ENCODE results near the gene TM4SF4. TPM values are rescaled to one million over a fixed set of nuclear protein-coding genes. Genes with fewer than 3 reads are reported as not detected.
A peak's percentile ranks its signal among the peaks of the same experiment; 100 is the strongest.

TM4SF4 gene
- total and polyA plus RNA-seq, 8 donors, result 18.9 to 411 (median 45.8) TPM

GRCh38 chr3:149528340-149528650 is 53.8 kb downstream of the TM4SF4 start:
- Histone ChIP-seq H3K27ac (peak overlapping the region in 2 of 4 donors; percentile 39 to 44), H3K27me3 (no peaks in the 10 kb centered on the region), H3K4me3 (no peak overlapping the region), H3K4me1 (peaks cover 0 to 3% (median 0%) of the 10 kb centered on the region in 3 donors), H3K9me3 (no peaks in the 10 kb centered on the region), H3K36me3 (peaks cover 0 to 12% (median 0%) of the 10 kb centered on the region in 3 donors)
- DNase-seq, result no peak
- intact Hi-C loops (cut with DNase I), result loop anchor here in 1 of 3 donors (10.0 kb wide), 1 partner anchor 127 kb away; the partner anchor contains the start of gene WWTR1
- ATAC-seq, result no peak
- 60 to 63% methylated on average over 4 of the region's 4 CpGs for WGBS, 2 donors
- no peak for FAIRE-seq
- TF ChIP-seq CTCF (IDR thresholded peaks at IDR 0.05), result no peak

DNA sequence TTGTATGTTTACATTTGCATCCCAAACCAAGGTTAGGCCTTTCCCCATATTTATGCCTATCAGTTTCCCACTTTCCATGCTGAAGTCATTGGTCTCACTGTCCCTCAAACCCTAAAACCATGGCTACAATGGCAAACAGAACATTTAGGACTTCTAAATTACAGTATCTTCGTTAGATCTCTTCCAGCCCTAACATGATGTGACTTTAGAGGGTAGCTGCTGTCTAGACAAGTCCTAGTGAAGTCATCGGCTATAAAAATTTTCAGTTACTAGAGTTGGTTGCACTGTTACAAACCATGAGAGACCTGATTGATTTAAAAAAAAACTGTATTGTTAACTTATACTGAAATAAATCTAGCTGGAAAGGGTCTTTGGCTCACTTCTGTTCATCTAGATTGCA is 54.6 kb downstream of the TM4SF4 start:
- H3K4me1 ChIP-seq, result peaks cover 0 to 3% (median 0%) of the 10 kb centered on the region in 3 donors
- H3K36me3 ChIP-seq, result peaks cover 0 to 12% (median 0%) of the 10 kb centered on the region in 3 donors
- intact Hi-C loops (cut with DNase I), result loop anchor here in 1 of 3 donors (10.0 kb wide), 1 partner anchor 126 kb away; the partner anchor contains the start of gene WWTR1
- FAIRE-seq, result no peak
- 85% methylated on average over 2 of the region's 2 CpGs for WGBS, 2 donors
- no peak overlapping the region for H3K4me3 ChIP-seq
- DNase-seq, result no peak
- no peak for TF ChIP-seq CTCF (IDR thresholded peaks at IDR 0.05)
- H3K27ac ChIP-seq, result no peak overlapping the region
- H3K27me3 ChIP-seq, result no peaks in the 10 kb centered on the region
- no peak for ATAC-seq
- no peaks in the 10 kb centered on the region for H3K9me3 ChIP-seq

DNA sequence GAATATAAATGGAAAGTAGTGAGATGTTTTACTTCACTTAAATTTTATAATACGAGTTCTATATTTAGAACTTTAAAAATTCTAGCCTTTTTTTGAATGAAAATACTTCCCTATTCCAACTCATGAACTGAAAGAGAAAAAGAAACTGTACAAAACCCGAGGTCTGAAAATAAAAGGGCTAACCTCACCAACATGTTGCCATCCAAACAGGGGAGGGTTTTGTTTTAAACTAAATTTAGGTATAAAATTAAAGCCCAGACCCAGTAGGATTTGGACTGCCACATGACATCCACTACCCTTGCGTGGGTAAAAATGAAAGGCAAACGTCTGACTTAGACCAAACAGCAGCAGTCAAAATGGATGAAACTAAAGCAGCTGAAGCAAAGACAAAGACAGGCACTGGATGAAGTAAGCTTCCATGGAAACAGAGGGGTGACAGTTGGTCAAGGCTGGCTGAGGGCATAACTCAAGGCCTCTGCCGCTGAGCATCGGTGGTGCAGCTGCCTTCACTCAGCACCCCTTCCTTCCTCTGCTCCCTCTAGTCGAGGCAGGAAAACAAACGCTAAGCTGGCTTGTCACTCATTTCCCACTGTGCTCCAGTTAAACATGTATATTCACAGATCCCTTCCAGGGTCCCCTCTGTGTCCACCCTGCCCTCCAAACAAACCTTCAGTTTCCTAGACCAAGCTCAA is 58.1 kb downstream of the TM4SF4 start:
- no peaks in the 10 kb centered on the region for H3K36me3 ChIP-seq

DNA sequence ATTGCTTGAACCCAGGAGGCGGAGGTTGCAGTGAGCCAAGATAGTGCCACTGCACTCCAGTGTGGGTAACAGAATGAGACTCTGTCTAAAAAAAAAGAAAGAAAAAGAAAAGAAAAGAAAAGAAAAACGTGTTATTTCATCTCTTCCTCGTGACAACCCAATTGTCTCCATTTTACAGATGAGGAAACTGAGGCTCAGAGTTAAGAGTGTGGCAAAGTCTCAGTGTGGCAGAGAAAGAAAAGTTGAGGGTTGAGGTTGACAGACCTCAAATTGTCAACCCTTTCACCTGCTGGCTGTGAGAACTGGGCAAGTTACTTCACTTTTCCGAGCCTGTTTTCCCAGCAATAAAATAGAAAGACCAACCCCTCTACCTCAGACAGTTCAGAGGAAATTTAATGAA is 59.6 kb downstream of the TM4SF4 start:
- Histone ChIP-seq H3K36me3 (no peaks in the 10 kb centered on the region), H3K4me1 (peaks cover 5 to 20% (median 11%) of the 10 kb centered on the region in 3 donors), H3K9me3 (no peaks in the 10 kb centered on the region), H3K27me3 (no peaks in the 10 kb centered on the region), H3K4me3 (no peak overlapping the region), H3K27ac (peak overlapping the region in 1 of 4 donors; percentile 0)
- ATAC-seq (no peak), FAIRE-seq (no peak), DNase-seq (no peak)
- 81 to 85% methylated on average over 4 of the region's 4 CpGs for WGBS, 2 donors
- TF ChIP-seq CTCF (IDR thresholded peaks at IDR 0.05), result no peak
- intact Hi-C loops (cut with DNase I), result loop anchor here in 1 of 3 donors (10.0 kb wide), 1 partner anchor 121 kb away; the partner anchor contains the start of gene WWTR1

More for the DNA sequence above, 58.1 kb downstream of the TM4SF4 start:
- FAIRE-seq, result no peak
- peaks cover 5 to 20% (median 14%) of the 10 kb centered on the region in 3 donors for H3K4me1 ChIP-seq
- WGBS, 2 donors, result 35 to 47% methylated on average over 8 of the region's 8 CpGs
- TF ChIP-seq CTCF (IDR thresholded peaks at IDR 0.05), result no peak
- H3K4me3 ChIP-seq, result no peak overlapping the region
- no peak for DNase-seq
- no peak for ATAC-seq
- no peak overlapping the region for H3K27ac ChIP-seq
- no peaks in the 10 kb centered on the region for H3K9me3 ChIP-seq
- H3K27me3 ChIP-seq, result no peaks in the 10 kb centered on the region
- intact Hi-C loops (cut with DNase I), result loop anchor here in 1 of 3 donors (10.0 kb wide), 1 partner anchor 122 kb away; the partner anchor contains the start of gene WWTR1

All from pancreas (tissue), 10 donors.